Heart left ventricle (tissue), 16 donors: Measurements from ENCODE around the gene SOCS3. TPM values are rescaled to one million over a fixed set of nuclear protein-coding genes. Genes with fewer than 3 reads are reported as not detected.
A peak's percentile ranks its signal among the peaks of the same experiment; 100 is the strongest.

ENCODE experiments used
- ATAC-seq, 4 donors: fragments of 200-7000 bp; cut with Tn5 transposase; one replicate each; pipeline ENCODE4 v1.9.1; 2020 to 2022; ENCODE audit warnings: moderate library complexity in 4 of 4, mild to moderate bottlenecking in 3 of 4, moderate number of reproducible peaks in 1 of 4
- DNase-seq, 5 donors: peaks; one replicate each; pipeline ENCODE4 v3.0.0-alpha.2; 2020
- H3K27ac ChIP-seq, 12 donors: fragments of 200-600 bp; sonication (generic) in 4 of 12; one replicate each; pipeline versions ENCODE4 v1.5.0 to v1.8.0; 2016 to 2022; ENCODE audit warnings: mild to moderate bottlenecking in 2 of 12
- H3K27me3 ChIP-seq, 9 donors: fragments of 200-600 bp; sonication (generic) in 2 of 9; one replicate each; pipeline versions ENCODE4 v1.5.1 to v1.8.0; 2016 to 2022; ENCODE audit warnings: mild to moderate bottlenecking in 3 of 9
- H3K36me3 ChIP-seq, 9 donors: fragments of 200-600 bp; sonication (generic) in 2 of 9; one replicate each; pipeline versions ENCODE4 v1.5.0 to v1.8.0; 2018 to 2022; ENCODE audit warnings: mild to moderate bottlenecking in 2 of 9
- H3K4me1 ChIP-seq, 12 donors: fragments of 200-600 bp; sonication (generic) in 4 of 12; one replicate each; pipeline versions ENCODE4 v1.5.0 to v1.8.0; 2016 to 2022; ENCODE audit warnings: mild to moderate bottlenecking in 3 of 12
- H3K4me3 ChIP-seq, 12 donors: fragments of 200-600 bp; sonication (generic) in 4 of 12; one replicate each; pipeline versions ENCODE4 v1.5.0 to v1.8.0; 2017 to 2022; ENCODE audit warnings: mild to moderate bottlenecking in 9 of 12, moderate library complexity in 4 of 12
- H3K9me3 ChIP-seq, 12 donors: fragments of 200-600 bp; sonication (generic) in 4 of 12; one replicate each; pipeline versions ENCODE4 v1.5.0 to v1.8.0; 2016 to 2022; ENCODE audit warnings: mild to moderate bottlenecking in 1 of 12
- CTCF ChIP-seq, 12 donors: fragments of 200-600 bp; sonication (generic) in 4 of 12; IDR thresholded peaks; one replicate each; pipeline versions ENCODE4 v1.5.0 to v1.8.0; 2018 to 2022; ENCODE audit warnings: antibody characterized with exemption in 12 of 12, mild to moderate bottlenecking in 5 of 12
- POLR2A ChIP-seq, 2 donors: fragments of 450-650 bp; IDR thresholded peaks; one replicate each; pipeline ENCODE4 v1.6.1; 2017; ENCODE audit warnings: antibody characterized with exemption in 2 of 2, mild to moderate bottlenecking in 2 of 2, moderate library complexity in 2 of 2
- WGBS, 4 donors: extraction: QIAGEN DNeasy Blood & Tissue Kit in 2 of 4; methylation state at CpG; one replicate each; pipeline versions ENCODE4 v1.1.5 to v1.1.7; 2013 to 2018; 5-methylcytosine and 5-hydroxymethylcytosine counted together
- intact Hi-C, 10 donors: fragments of 100-400 bp; cut with DNase I; formaldehyde crosslinking; loops; one replicate each; pipeline versions ENCODE4 v1.11.1 to v1.14.2; 2022
- polyA plus RNA-seq, 2 donors: library from polyadenylated mRNA; stranded (reverse); fragments of 200-250 nt; gene quantifications; one replicate each; pipeline ENCODE4 v1.2.3, GENCODE V29; 2013
- total RNA-seq, 9 donors: library from RNA; depleted of rRNA in 2 of 9; stranded (reverse); fragments of >200 nt in 2 of 9; fragmentation: NEBNext Ultra II Directional in 3 of 9; extraction: Animal tissue kit (Norgen Biotek cat#: 25700) in 3 of 9; gene quantifications; one replicate each; pipeline versions ENCODE4 v1.1.0 to v1.2.4, GENCODE V29; 2016 to 2023
- donor health status: ischemic (EF 13 %, LVEDD 7.1; RV severe dilation, severe dysfunction).
- donor health status: healthy with polysubstance abuse.
- donor health status: DM: no; HTN: yes; CAD: no.
- donor health status: DM: no; HTN: no; CAD: no.
- donor health status: ischemic (EF 25% LVEDD 6.9; RV normal size, moderate dysfunction).
- donor health status: ischemic (EF 25% LVEDD 5.7; RV mildly dilated, moderate dysfunction).
- donor health status: healthy.
- donor health status: DM: yes; HTN: yes; CAD: no.
- donor health status: ischemic (EF 35%, LVEDD 5.7; RV mildly dilated, moderate dysfunction).
- donor health status: nonischemic (EF 11% LVEDD 7.7; RV severe dilation, severe dysfunction).
- donor health status: DM: yes; HTN: yes; CAD: no.
- donor health status: PGD.
- donor health status: ischemic (EF 29% LVEDD 5.4; RV normal size, mild dysfunction).
- donor health status: nonischemic (EF 23%, LVEDD 6.1; RV moderate dilation, normal function).

Gene SOCS3
- total and polyA plus RNA-seq, 11 donors = 4.6 to 134 (median 15.9) TPM

- Histone ChIP-seq H3K36me3 (peaks cover 0 to 10% (median 0%) of the 10 kb centered on the region in 9 donors), H3K4me3 (peak within 1 kb of the TSS; percentile 68 to 99 (median 94)), H3K27ac (peak within 1 kb of the TSS; percentile 66 to 98 (median 86)), H3K27me3 (no peaks in the 10 kb centered on the region), H3K4me1 (peaks cover 7 to 94% (median 45%) of the 10 kb centered on the region in 12 donors), H3K9me3 (no peaks in the 10 kb centered on the region)
- DNase-seq (peak; percentile 82 to 94 (median 86)), ATAC-seq (peak; percentile 23 to 92 (median 83))
- 0 to 2% (median 1%) methylated on average over 42 to 89 of the region's 89 CpGs for WGBS, 4 donors
- intact Hi-C loops = loop anchor here in 1 of 10 donors (2.0 kb wide), 1 partner anchor 18 kb away; no protein-coding TSS in a partner anchor
- TF ChIP-seq POLR2A (IDR thresholded peaks at IDR 0.05) (peak in 1 of 2 donors; percentile 83), CTCF (IDR thresholded peaks at IDR 0.05) (no peak)
Observed at GRCh38 chr17:78378225-78379130, 18.6 kb upstream of the SOCS3 start, which contains the start of gene PGS1. Gene PGS1 (plus strand): TSS chr17:78378649. CDS start chr17:78378666, 17 bp downstream.

- intact Hi-C loops = loop anchor here in 1 of 10 donors (2.0 kb wide), 2 partner anchors 19 to 43 kb away; no protein-coding TSS in a partner anchor
- no peak for TF ChIP-seq CTCF (IDR thresholded peaks at IDR 0.05)
- no peak for TF ChIP-seq POLR2A (IDR thresholded peaks at IDR 0.05)
- 48 to 59% (median 52%) methylated on average over 13 to 14 of the region's 14 CpGs for WGBS, 4 donors
- peak overlapping the region; percentile 68 to 99 (median 94) for H3K4me3 ChIP-seq
- no peaks in the 10 kb centered on the region for H3K9me3 ChIP-seq
- H3K27me3 ChIP-seq = no peaks in the 10 kb centered on the region
- H3K36me3 ChIP-seq = peaks cover 0 to 10% (median 0%) of the 10 kb centered on the region in 9 donors
- peak in 1 of 4 donors; percentile 6 for ATAC-seq
- DNase-seq = no peak
- H3K4me1 ChIP-seq = peaks cover 7 to 94% (median 40%) of the 10 kb centered on the region in 12 donors
- peak overlapping the region; percentile 66 to 98 (median 86) for H3K27ac ChIP-seq
Observed at GRCh38 chr17:78377858-78378224, 18.0 kb upstream of the SOCS3 start.

GRCh38 chr17:78376161-78376560 lies 16.3 kb upstream of the SOCS3 start:
- ATAC-seq = no peak
- no peaks in the 10 kb centered on the region for H3K27me3 ChIP-seq
- no peak overlapping the region for H3K4me3 ChIP-seq
- H3K27ac ChIP-seq = peak overlapping the region in 4 of 12 donors; percentile 31 to 98 (median 41)
- peaks cover 0 to 10% (median 0%) of the 10 kb centered on the region in 9 donors for H3K36me3 ChIP-seq
- no peaks in the 10 kb centered on the region for H3K9me3 ChIP-seq
- peaks cover 6 to 82% (median 25%) of the 10 kb centered on the region in 12 donors for H3K4me1 ChIP-seq
- 89 to 95% (median 92%) methylated on average over 5 of the region's 5 CpGs for WGBS, 4 donors
- intact Hi-C loops = loop anchor here in 1 of 10 donors (2.0 kb wide), 1 partner anchor 45 kb away; no protein-coding TSS in a partner anchor
- TF ChIP-seq CTCF (IDR thresholded peaks at IDR 0.05) = no peak
- DNase-seq = no peak
